PC-3 (cell line): ENCODE results near the gene RAB6B.

ENCODE experiments used
- CTCF ChIP-seq: fragments of 300-600 bp; sonication (generic); conservative IDR thresholded peaks from 2 replicates; pipeline ENCODE4 v1.5.1; 2017; ENCODE audit warnings: antibody characterized with exemption, low read depth, mild to moderate bottlenecking, low read length
- EZH2 ChIP-seq: fragments of 300-600 bp; sonication (generic); IDR thresholded peaks from one replicate; pipeline ENCODE4 v1.6.1; 2017; ENCODE audit warnings: antibody characterized with exemption, mild to moderate bottlenecking, low read length; ENCODE audit not compliant: unreplicated experiment

GRCh38 chr3:133932009-133932408 is 36.3 kb upstream of the RAB6B start:
- no peak for TF ChIP-seq CTCF
- no peak for TF ChIP-seq EZH2
